Thyroid gland (tissue), 4 donors: ENCODE measurements around the gene NOB1. TPM values are rescaled to one million over a fixed set of nuclear protein-coding genes. Genes with fewer than 3 reads are reported as not detected.

ENCODE experiments used
- DNase-seq, 2 donors: peaks; one replicate each; pipeline ENCODE4 v3.0.0-alpha.2; 2019
- H3K27ac ChIP-seq, 3 donors: fragments of 200-600 bp; sonication (generic); 1 replicate in 2 of 3; 2 replicates in 1 of 3; pipeline ENCODE4 v1.5.1; 2016 to 2019; ENCODE audit warnings: mild to moderate bottlenecking in 1 of 3, moderate library complexity in 1 of 3
- H3K27me3 ChIP-seq: fragments of 200-600 bp; sonication (generic); one replicate; pipeline ENCODE4 v1.5.1; 2019
- H3K36me3 ChIP-seq, 2 donors: fragments of 200-600 bp; sonication (generic); one replicate each; pipeline ENCODE4 v1.5.1; 2016 to 2019
- H3K4me1 ChIP-seq, 2 donors: fragments of 200-600 bp; sonication (generic); one replicate each; pipeline ENCODE4 v1.5.1; 2017 to 2019
- H3K4me3 ChIP-seq, 3 donors: fragments of 200-600 bp; sonication (generic); replicated peaks in 1 of 3; 1 replicate in 2 of 3; 2 replicates in 1 of 3; pipeline ENCODE4 v1.5.1; 2016; ENCODE audit warnings: mild to moderate bottlenecking in 1 of 3
- H3K9me3 ChIP-seq: fragments of 200-600 bp; sonication (generic); one replicate; pipeline ENCODE4 v1.5.1; 2017
- CTCF ChIP-seq, 6 experiments: fragments of 200-600 bp in 3 of 6; fragments of 450-650 bp in 3 of 6; sonication (generic) in 3 of 6; IDR thresholded peaks; one replicate each; pipeline ENCODE4 v1.5.1; 2016 to 2019; ENCODE audit warnings: antibody characterized with exemption in 6 of 6, mild to moderate bottlenecking in 2 of 6, inconsistent platforms in 1 of 6, moderate library complexity in 1 of 6
- POLR2A ChIP-seq, 2 donors: fragments of 450-650 bp; IDR thresholded peaks; one replicate each; pipeline ENCODE4 v1.6.1; 2017; ENCODE audit warnings: antibody characterized with exemption in 2 of 2, mild to moderate bottlenecking in 2 of 2, moderate library complexity in 1 of 2
- WGBS, 2 donors: methylation state at CpG; one replicate each; pipeline ENCODE4 v1.1.5; 2017; 5-methylcytosine and 5-hydroxymethylcytosine counted together
- intact Hi-C: fragments of 100-400 bp; cut with DNase I; formaldehyde crosslinking; loops from one replicate; pipeline ENCODE4 v1.15.1; 2023
- total RNA-seq, 4 donors: library from RNA; depleted of rRNA; stranded (reverse); fragments of >200 nt; gene quantifications; one replicate each; pipeline ENCODE4 v1.2.3, GENCODE V29; 2016

NOB1 gene
- total RNA-seq, 4 donors from 2014 or later, result 37.4 to 51.2 (median 43.1) TPM

DNA sequence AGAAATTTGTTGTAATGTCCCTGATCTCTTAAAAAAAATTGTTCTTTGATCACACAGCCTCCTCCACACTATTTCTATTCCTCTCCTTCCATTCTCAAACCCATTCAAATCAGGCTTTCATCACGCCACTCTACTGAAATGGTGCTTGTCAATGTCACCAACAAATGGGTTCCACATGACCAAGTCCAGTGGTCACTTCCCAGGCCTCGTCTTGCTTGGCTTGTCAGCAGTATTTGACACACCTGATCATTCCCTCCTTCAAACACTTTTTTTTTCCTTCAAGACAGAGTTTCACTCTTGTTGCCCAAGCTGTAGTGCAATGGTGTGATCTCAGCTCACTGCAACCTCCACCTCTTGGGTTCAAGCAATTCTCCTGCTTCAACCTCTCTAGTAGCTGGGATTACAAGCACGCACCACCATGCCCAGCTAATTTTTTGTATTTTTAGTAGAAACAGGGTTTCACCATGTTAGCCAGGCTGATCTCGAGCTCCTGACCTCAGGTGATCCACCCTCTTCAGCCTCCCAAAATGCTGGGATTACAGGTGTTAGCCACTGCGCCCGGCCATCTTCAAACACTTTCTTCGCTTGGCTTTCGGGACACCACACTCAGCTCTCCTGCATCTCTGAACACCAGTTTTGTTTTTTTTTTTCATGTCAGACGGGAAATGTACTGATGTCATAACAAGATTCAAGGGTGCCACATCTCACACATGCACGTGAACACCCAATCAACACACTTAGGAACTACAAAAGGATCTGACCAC lies 46.6 kb downstream of the NOB1 start:
- H3K36me3 ChIP-seq, result peaks cover 6 to 11% of the 10 kb centered on the region in 2 donors
- H3K27me3 ChIP-seq, result no peaks in the 10 kb centered on the region
- peak; percentile 75 to 84 for DNase-seq
- no peak for TF ChIP-seq CTCF (IDR thresholded peaks at IDR 0.05)
- peak in 1 of 2 donors; percentile 1 for TF ChIP-seq POLR2A (IDR thresholded peaks at IDR 0.05)
- 74 to 77% methylated on average over 10 of the region's 10 CpGs for WGBS, 2 donors
- intact Hi-C loops, result loop anchor here (10.0 kb wide), 1 partner anchor 303 kb away; no protein-coding TSS in a partner anchor
- peaks cover 35 to 46% of the 10 kb centered on the region in 2 donors for H3K4me1 ChIP-seq
- H3K4me3 ChIP-seq, result no peak overlapping the region
- peak overlapping the region; percentile 69 to 84 (median 81) for H3K27ac ChIP-seq
- H3K9me3 ChIP-seq, result no peaks in the 10 kb centered on the region

DNA sequence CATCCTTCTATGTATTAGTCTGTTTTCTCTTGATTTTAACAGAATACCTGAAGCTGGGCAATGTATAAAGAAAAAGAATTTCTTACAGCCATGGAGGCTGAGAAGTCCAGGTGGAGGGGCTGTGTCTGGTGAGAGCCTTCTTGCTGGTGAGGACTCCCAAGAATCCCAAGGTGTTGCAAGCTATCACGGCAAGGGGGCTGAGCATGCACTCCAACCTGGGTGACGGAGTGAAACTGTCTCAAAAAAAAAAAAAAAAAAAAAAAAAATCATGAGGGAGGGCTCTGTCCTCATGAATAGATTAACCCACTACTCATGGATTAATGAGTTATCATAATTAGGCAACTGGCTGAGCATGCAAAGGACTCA lies 47.8 kb downstream of the NOB1 start:
- no peaks in the 10 kb centered on the region for H3K27me3 ChIP-seq
- intact Hi-C loops, result loop anchor here (10.0 kb wide), 1 partner anchor 302 kb away; no protein-coding TSS in a partner anchor
- peak overlapping the region; percentile 43 to 84 (median 69) for H3K27ac ChIP-seq
- no peak overlapping the region for H3K4me3 ChIP-seq
- H3K4me1 ChIP-seq, result peaks cover 35 to 46% of the 10 kb centered on the region in 2 donors
- no peaks in the 10 kb centered on the region for H3K9me3 ChIP-seq
- TF ChIP-seq POLR2A (IDR thresholded peaks at IDR 0.05) (no peak), CTCF (IDR thresholded peaks at IDR 0.05) (no peak)
- DNase-seq, result peak; percentile 43 to 54
- WGBS, 2 donors, result 42 to 66% methylated on average over 2 of the region's 2 CpGs
- peaks cover 0 to 1% of the 10 kb centered on the region in 2 donors for H3K36me3 ChIP-seq

GRCh38 chr16:69706256-69706974 lies 48.3 kb downstream of the NOB1 start:
- Histone ChIP-seq H3K36me3 (peaks cover 0 to 4% of the 10 kb centered on the region in 2 donors), H3K4me3 (no peak overlapping the region), H3K27me3 (no peaks in the 10 kb centered on the region), H3K9me3 (no peaks in the 10 kb centered on the region), H3K4me1 (peaks cover 35 to 42% of the 10 kb centered on the region in 2 donors), H3K27ac (peak overlapping the region; percentile 43 to 69 (median 44))
- no peak for TF ChIP-seq POLR2A (IDR thresholded peaks at IDR 0.05)
- TF ChIP-seq CTCF (IDR thresholded peaks at IDR 0.05), result no peak
- intact Hi-C loops, result loop anchor here (10.0 kb wide), 1 partner anchor 302 kb away; no protein-coding TSS in a partner anchor
- WGBS, 2 donors, result 59 to 61% methylated on average over 1 of the region's 1 CpG
- no peak for DNase-seq

- WGBS, 2 donors, result 90 to 94% methylated on average over 2 of the region's 2 CpGs
- intact Hi-C loops, result loop anchor here (10.0 kb wide), 1 partner anchor 299 kb away; no protein-coding TSS in a partner anchor
- Histone ChIP-seq H3K4me1 (peaks cover 19 to 20% of the 10 kb centered on the region in 2 donors), H3K27ac (peak overlapping the region in 2 of 3 donors; percentile 2 to 12), H3K27me3 (no peaks in the 10 kb centered on the region), H3K36me3 (peaks cover 0 to 6% of the 10 kb centered on the region in 2 donors), H3K9me3 (no peaks in the 10 kb centered on the region), H3K4me3 (no peak overlapping the region)
- TF ChIP-seq POLR2A (IDR thresholded peaks at IDR 0.05) (no peak), CTCF (IDR thresholded peaks at IDR 0.05) (no peak)
- no peak for DNase-seq
Observed at GRCh38 chr16:69703638-69704037, 51.1 kb downstream of the NOB1 start.
